Brain microvascular endothelial cell (primary cell): ENCODE measurements around the gene ENDOD1.

Experiments
- DNase-seq: peaks from one replicate; pipeline ENCODE4 v3.0.0-alpha.2; 2020
- H3K27ac ChIP-seq: fragments of 250-450 bp; sonication (Bioruptor Pico); 2 replicates; pipeline ENCODE4 v1.5.1; 2020; ENCODE audit warnings: mild to moderate bottlenecking, moderate library complexity
- H3K27me3 ChIP-seq: fragments of 250-450 bp; sonication (Bioruptor Pico); replicated peaks from 2 replicates; pipeline ENCODE4 v1.5.1; 2020; ENCODE audit warnings: mild to moderate bottlenecking
- H3K36me3 ChIP-seq: fragments of 250-450 bp; sonication (Bioruptor Pico); replicated peaks from 2 replicates; pipeline ENCODE4 v1.5.1; 2020; ENCODE audit warnings: mild to moderate bottlenecking
- H3K4me3 ChIP-seq: 2 replicates; pipeline ENCODE4 v1.5.1; 2011; ENCODE audit warnings: low read depth, mild to moderate bottlenecking, control low read depth, low read length, moderate library complexity
- CTCF ChIP-seq: IDR thresholded peaks from 2 replicates; pipeline ENCODE4 v1.5.1; 2011; ENCODE audit warnings: low read depth, mild to moderate bottlenecking, moderate library complexity, low read length, control low read depth, inconsistent platforms; ENCODE audit errors: missing control alignments
- in situ Hi-C: cut with HindIII; loops from 2 replicates; pipeline ENCODE4 v1.10.0; 2017; ENCODE audit warnings: low sequenced_read_pairs, low pct_ligation_motif_present

Gene ENDOD1

GRCh38 chr11:95144313-95145235, 54.9 kb downstream of the ENDOD1 start:
- DNase-seq = no peak
- Histone ChIP-seq H3K4me3 (no peak overlapping the region), H3K27ac (no peak overlapping the region), H3K36me3 (no peaks in the 10 kb centered on the region), H3K27me3 (no peaks in the 10 kb centered on the region)
- in situ Hi-C loops = no loop called here
- TF ChIP-seq CTCF = no peak

- H3K27ac ChIP-seq = no peak overlapping the region
- H3K4me3 ChIP-seq = no peak overlapping the region
- H3K36me3 ChIP-seq = no peaks in the 10 kb centered on the region
- in situ Hi-C loops = no loop called here
- H3K27me3 ChIP-seq = no peaks in the 10 kb centered on the region
- DNase-seq = no peak
- TF ChIP-seq CTCF = no peak
Measured at GRCh38 chr11:95145430-95146060, 55.9 kb downstream of the ENDOD1 start.

- no peak for TF ChIP-seq CTCF
- Histone ChIP-seq H3K4me3 (no peak overlapping the region), H3K27me3 (no peaks in the 10 kb centered on the region), H3K27ac (peak overlapping the region; percentile 32), H3K36me3 (no peaks in the 10 kb centered on the region)
- peak; percentile 94 for DNase-seq
- in situ Hi-C loops = no loop called here
Measured at GRCh38 chr11:95147364-95147905, 57.8 kb downstream of the ENDOD1 start.

- H3K27ac ChIP-seq = peak overlapping the region; percentile 32
- no peaks in the 10 kb centered on the region for H3K27me3 ChIP-seq
- DNase-seq = no peak
- no peak overlapping the region for H3K4me3 ChIP-seq
- in situ Hi-C loops = no loop called here
- H3K36me3 ChIP-seq = no peaks in the 10 kb centered on the region
- no peak for TF ChIP-seq CTCF
Measured at GRCh38 chr11:95148406-95148805, 58.8 kb downstream of the ENDOD1 start.

GRCh38 chr11:95148938-95149337, 59.3 kb downstream of the ENDOD1 start:
- Histone ChIP-seq H3K4me3 (no peak overlapping the region), H3K27ac (no peak overlapping the region), H3K36me3 (no peaks in the 10 kb centered on the region), H3K27me3 (no peaks in the 10 kb centered on the region)
- in situ Hi-C loops = no loop called here
- no peak for DNase-seq
- TF ChIP-seq CTCF = no peak
